GM12878 (cell line): ENCODE data around the gene FCER2. TPM values are rescaled to one million over a fixed set of nuclear protein-coding genes. Genes with fewer than 3 reads are reported as not detected.

Source experiments
- ATAC-seq: fragments of 200-7000 bp; cut with Tn5 transposase; 3 replicates; pipeline ENCODE4 v1.9.1; 2020; ENCODE audit warnings: mild to moderate bottlenecking, moderate library complexity
- BruUV-seq: library from RNA; stranded (reverse); fragments of 400-500 nt; replicated peaks from 2 replicates; lab custom pipeline; 2021; lab: Mats Ljungman, UMichigan
- CTCF ChIA-PET: fragments of 300-600 bp; sonication (Branson Sonifier 250); formaldehyde crosslinking; extraction: SDS; loops from one replicate; lab custom pipeline; 2021; ENCODE audit warnings: inconsistent platforms; lab: Yijun Ruan, JAX
- POLR2A ChIA-PET: fragments of 350-600 bp; formaldehyde crosslinking; extraction: SDS; loops from one replicate; lab custom pipeline; 2021; ENCODE audit warnings: inconsistent platforms; lab: Charles Lee
- RAD21 ChIA-PET: fragments of 300-600 bp; sonication (Branson Sonifier 250); formaldehyde crosslinking; loops from one replicate; lab custom pipeline; 2023; ENCODE audit warnings: antibody characterized with exemption; ENCODE audit not compliant: unreplicated experiment; lab: Charles Lee
- SMC1A ChIA-PET: fragments of 300-600 bp; sonication (Branson Sonifier 250); formaldehyde crosslinking; loops from one replicate; lab custom pipeline; 2023; ENCODE audit not compliant: unreplicated experiment, uncharacterized antibody; lab: Charles Lee
- DNase-seq: peaks from one replicate; pipeline ENCODE4 v3.0.0-alpha.2; 2011; ENCODE audit warnings: low read depth, low spot score
- FAIRE-seq: peaks from 3 replicates; lab custom pipeline; 2011; peaks lifted over from hg19 to GRCh38; lab: Jason Lieb, UNC
- H2AFZ ChIP-seq: 2 replicates; pipeline ENCODE4 v1.6.0; 2011; ENCODE audit warnings: low read depth, low read length, control low read depth; ENCODE audit not compliant: control insufficient read depth
- H3K27ac ChIP-seq: 2 replicates; pipeline ENCODE4 v1.5.1; 2011; ENCODE audit warnings: control low read depth; ENCODE audit not compliant: control insufficient read depth, insufficient read depth
- H3K27me3 ChIP-seq, 2 experiments: replicated peaks in 1 of 2; 2 replicates each; pipeline versions ENCODE4 v1.6.0 to v1.6.1; 2011; ENCODE audit warnings: low read length in 1 of 2; ENCODE audit not compliant: control insufficient read depth in 2 of 2, insufficient read depth in 2 of 2
- H3K36me3 ChIP-seq, 2 experiments: 2 replicates each; pipeline ENCODE4 v1.5.1; 2011; ENCODE audit warnings: low read length in 1 of 2; ENCODE audit not compliant: control insufficient read depth in 2 of 2, insufficient read depth in 2 of 2
- H3K4me1 ChIP-seq: 2 replicates; pipeline ENCODE4 v1.6.1; 2011; ENCODE audit warnings: mild to moderate bottlenecking, low read length, moderate library complexity, mixed read lengths; ENCODE audit not compliant: control insufficient read depth, insufficient read depth
- H3K4me2 ChIP-seq: 2 replicates; pipeline ENCODE4 v1.6.0; 2011; ENCODE audit warnings: control low read depth; ENCODE audit not compliant: control insufficient read depth, insufficient read depth
- H3K4me3 ChIP-seq: fragments of 200-600 bp; sonication (generic); 2 replicates; pipeline ENCODE4 v1.5.1; 2016
- H3K79me2 ChIP-seq: 2 replicates; pipeline ENCODE4 v1.6.0; 2011; ENCODE audit warnings: low read length; ENCODE audit not compliant: control insufficient read depth, insufficient read depth
- H3K9ac ChIP-seq: 2 replicates; pipeline ENCODE4 v1.8.0; 2011; ENCODE audit warnings: low read length, control low read depth, mixed read lengths; ENCODE audit not compliant: control insufficient read depth, insufficient read depth
- H3K9me3 ChIP-seq: replicated peaks from 3 replicates; pipeline ENCODE4 v1.5.1; 2011; ENCODE audit warnings: mild to moderate bottlenecking, low read length; ENCODE audit not compliant: control insufficient read depth, insufficient read depth
- H4K20me1 ChIP-seq: 2 replicates; pipeline ENCODE4 v1.6.0; 2011; ENCODE audit not compliant: control insufficient read depth, insufficient read depth
- WGBS: methylation state at CpG from one replicate; pipeline ENCODE4 v1.1.6; 2016; ENCODE audit warnings: low lambda C conversion rate; ENCODE audit not compliant: insufficient replicate concordance, insufficient coverage; ENCODE audit errors: missing lambda C conversion rate; 5-methylcytosine and 5-hydroxymethylcytosine counted together
- in situ Hi-C: fragments of 300-500 bp; cut with MboI; formaldehyde crosslinking; loops from 9 replicates; pipeline ENCODE4 v1.14.3; 2018; ENCODE audit warnings: mixed read lengths
- intact Hi-C: fragments of 100-400 bp; cut with micrococcal nuclease; formaldehyde crosslinking; loops from one replicate; pipeline ENCODE4 v1.14.2; 2022; ENCODE audit not compliant: unreplicated experiment
- polyA plus RNA-seq, 11 experiments: library from polyadenylated mRNA; depleted of rRNA in 4 of 11; unstranded in 6 of 11; stranded (reverse) in 5 of 11; fragments of >200 nt; fragmentation: Nextera tagmentation in 4 of 11; fragmentation: Illumina TruSeq in 1 of 11; extraction: Ambion mirVana in 4 of 11; extraction: Trizol in 1 of 11; gene quantifications; 1 replicate in 1 of 11; 2 replicates in 10 of 11; pipeline versions ENCODE4 v1.2.1 to v1.2.3, GENCODE V29; 2011 to 2016; ENCODE audit warnings: inconsistent platforms in 2 of 11, missing spikeins in 2 of 11, low read depth in 1 of 11
- total RNA-seq, 4 experiments: library from RNA; depleted of rRNA in 3 of 4; stranded (reverse); fragments of >200 nt in 3 of 4; fragmentation: Illumina TruSeq in 1 of 4; extraction: Trizol in 1 of 4; gene quantifications; 2 replicates each; pipeline versions ENCODE4 v1.2.1 to v1.2.3, GENCODE V29; 2013 to 2021
- TF ChIP-seq, protein P1 (sequence below): fragments of 450-650 bp; formaldehyde crosslinking; IDR thresholded peaks from 2 replicates; pipeline ENCODE4 v1.4.0; 2022; ENCODE audit warnings: mild to moderate bottlenecking, moderate library complexity

Gene FCER2
- total and polyA plus RNA-seq, 10 of the 15 experiments (the other 5 are each of a cell fraction or from before 2014, with no cell fraction given) = 44.0 to 424 (median 241) TPM

DNA sequence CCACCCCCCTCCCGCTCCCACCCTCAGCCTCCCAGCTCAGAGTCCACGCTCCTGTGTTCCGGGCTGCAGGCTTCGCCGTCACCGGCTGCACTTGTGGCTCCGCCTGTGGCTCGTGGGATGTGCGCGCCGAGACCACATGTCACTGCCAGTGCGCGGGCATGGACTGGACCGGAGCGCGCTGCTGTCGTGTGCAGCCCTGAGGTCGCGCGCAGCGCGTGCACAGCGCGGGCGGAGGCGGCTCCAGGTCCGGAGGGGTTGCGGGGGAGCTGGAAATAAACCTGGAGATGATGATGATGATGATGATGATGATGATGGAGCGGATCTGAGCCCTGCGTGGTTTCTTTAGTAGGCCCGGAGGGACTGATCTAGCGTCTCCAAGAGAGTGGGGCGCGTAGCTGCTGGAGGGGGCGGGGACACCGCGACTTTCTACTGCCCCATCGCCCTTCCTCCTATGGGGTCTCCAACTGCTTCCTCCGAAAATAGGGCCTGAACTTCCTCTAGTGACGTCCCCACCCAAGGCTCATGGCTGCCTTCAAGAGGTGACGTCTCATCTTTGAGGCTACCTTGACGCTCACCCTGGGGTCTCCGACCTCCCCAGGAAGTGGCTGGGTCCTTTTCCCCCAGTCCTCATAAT lies 31.7 kb downstream of the FCER2 start:
- H3K36me3 ChIP-seq = no peaks in the 10 kb centered on the region
- no peak overlapping the region for H3K4me3 ChIP-seq
- DNase-seq = no peak
- ChIA-PET RAD21 (no interaction called here), POLR2A (no interaction called here), SMC1A (interaction anchor here (0.7 kb wide), 1 partner anchor 12 kb away, joined by 3 read pairs; no protein-coding TSS in a partner anchor), CTCF (no interaction called here)
- H3K9me3 ChIP-seq = no peaks in the 10 kb centered on the region
- H3K4me1 ChIP-seq = no peaks in the 10 kb centered on the region; the same call in 1 of the 2 replicates
- no peak overlapping the region for H3K27ac ChIP-seq
- no peaks in the 10 kb centered on the region for H4K20me1 ChIP-seq
- no peak overlapping the region for H2AFZ ChIP-seq
- in situ Hi-C loops = no loop called here
- H3K27me3 ChIP-seq = peaks cover 4 to 7% of the 10 kb centered on the region in 2 experiments; a peak in 3 of 4 replicates
- no peak for FAIRE-seq
- H3K9ac ChIP-seq = no peak overlapping the region
- 4% methylated on average over 37 of the region's 43 CpGs for WGBS
- no TSS peak for BruUV-seq
- intact Hi-C loops = loop anchor here (10.0 kb wide), 1 partner anchor 285 kb away; no protein-coding TSS in a partner anchor
- 0 out of 2 replicates have a peak overlapping the region, but pooled peaks have one; percentile 11 for H3K4me2 ChIP-seq
- no peaks in the 10 kb centered on the region for H3K79me2 ChIP-seq
- TF ChIP-seq, protein P1, sequence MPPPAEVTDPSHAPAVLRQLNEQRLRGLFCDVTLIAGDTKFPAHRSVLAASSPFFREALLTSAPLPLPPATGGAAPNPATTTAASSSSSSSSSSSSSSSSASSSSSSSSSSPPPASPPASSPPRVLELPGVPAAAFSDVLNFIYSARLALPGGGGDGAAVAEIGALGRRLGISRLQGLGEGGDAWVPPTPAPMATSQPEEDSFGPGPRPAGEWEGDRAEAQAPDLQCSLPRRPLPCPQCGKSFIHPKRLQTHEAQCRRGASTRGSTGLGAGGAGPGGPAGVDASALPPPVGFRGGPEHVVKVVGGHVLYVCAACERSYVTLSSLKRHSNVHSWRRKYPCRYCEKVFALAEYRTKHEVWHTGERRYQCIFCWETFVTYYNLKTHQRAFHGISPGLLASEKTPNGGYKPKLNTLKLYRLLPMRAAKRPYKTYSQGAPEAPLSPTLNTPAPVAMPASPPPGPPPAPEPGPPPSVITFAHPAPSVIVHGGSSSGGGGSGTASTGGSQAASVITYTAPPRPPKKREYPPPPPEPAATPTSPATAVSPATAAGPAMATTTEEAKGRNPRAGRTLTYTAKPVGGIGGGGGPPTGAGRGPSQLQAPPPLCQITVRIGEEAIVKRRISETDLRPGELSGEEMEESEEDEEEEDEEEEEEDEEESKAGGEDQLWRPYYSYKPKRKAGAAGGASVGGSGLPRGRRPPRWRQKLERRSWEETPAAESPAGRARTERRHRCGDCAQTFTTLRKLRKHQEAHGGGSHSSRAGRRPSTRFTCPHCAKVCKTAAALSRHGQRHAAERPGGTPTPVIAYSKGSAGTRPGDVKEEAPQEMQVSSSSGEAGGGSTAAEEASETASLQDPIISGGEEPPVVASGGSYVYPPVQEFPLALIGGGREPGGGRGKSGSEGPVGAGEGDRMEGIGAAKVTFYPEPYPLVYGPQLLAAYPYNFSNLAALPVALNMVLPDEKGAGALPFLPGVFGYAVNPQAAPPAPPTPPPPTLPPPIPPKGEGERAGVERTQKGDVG (CRISPR knock-in tag) = no peak
- no peak for ATAC-seq
